Trophoblast cell (in vitro differentiated cells and primary cell): Measurements from ENCODE around the gene KCMF1.

ENCODE experiments used
- DNase-seq, 2 donors: peaks; one replicate each; pipeline ENCODE4 v3.0.0-alpha.2; 2016
- H2AFZ ChIP-seq: 2 replicates; pipeline ENCODE4 v1.6.1; 2013; ENCODE audit warnings: low read length, moderate library complexity, mild to moderate bottlenecking; ENCODE audit not compliant: insufficient read depth, poor library complexity
- H2AK5ac ChIP-seq: 2 replicates; pipeline ENCODE4 v1.6.1; 2013; ENCODE audit warnings: mild to moderate bottlenecking, low read length
- H2BK120ac ChIP-seq: 2 replicates; pipeline ENCODE4 v1.6.1; 2013; ENCODE audit warnings: low read length, mild to moderate bottlenecking, moderate library complexity; ENCODE audit not compliant: insufficient read depth, poor library complexity
- H2BK12ac ChIP-seq: 2 replicates; pipeline ENCODE4 v1.6.1; 2013; ENCODE audit warnings: mild to moderate bottlenecking, low read length, moderate library complexity
- H2BK5ac ChIP-seq: 2 replicates; pipeline ENCODE4 v1.6.1; 2013; ENCODE audit warnings: low read length, low read depth, moderate library complexity, mild to moderate bottlenecking; ENCODE audit not compliant: poor library complexity
- H3K14ac ChIP-seq: 2 replicates; pipeline ENCODE4 v1.6.1; 2013; ENCODE audit warnings: mild to moderate bottlenecking, low read length
- H3K18ac ChIP-seq: 2 replicates; pipeline ENCODE4 v1.6.1; 2013; ENCODE audit warnings: mild to moderate bottlenecking, low read length
- H3K23ac ChIP-seq: 2 replicates; pipeline ENCODE4 v1.6.1; 2013; ENCODE audit warnings: low read length
- H3K27ac ChIP-seq: 2 replicates; pipeline ENCODE4 v1.5.1; 2013; ENCODE audit warnings: low read depth, mild to moderate bottlenecking, inconsistent platforms, low read length, moderate library complexity
- H3K27me3 ChIP-seq: 2 replicates; pipeline ENCODE4 v1.6.1; 2013; ENCODE audit warnings: inconsistent platforms, mild to moderate bottlenecking, low read length, moderate library complexity; ENCODE audit not compliant: insufficient read depth
- H3K36me3 ChIP-seq, 2 experiments: 1 replicate in 1 of 2; 2 replicates in 1 of 2; pipeline ENCODE4 v1.6.1; 2013; ENCODE audit warnings: low read length in 2 of 2, mild to moderate bottlenecking in 2 of 2, moderate library complexity in 1 of 2; ENCODE audit not compliant: insufficient read depth in 2 of 2, control insufficient read depth in 1 of 2
- H3K4ac ChIP-seq: 2 replicates; pipeline ENCODE4 v1.6.1; 2013; ENCODE audit warnings: low read depth, mild to moderate bottlenecking, low read length, moderate library complexity
- H3K4me1 ChIP-seq, 2 experiments: 1 replicate in 1 of 2; 2 replicates in 1 of 2; pipeline ENCODE4 v1.6.1; 2013; ENCODE audit warnings: low read length in 2 of 2, mild to moderate bottlenecking in 2 of 2, moderate library complexity in 1 of 2; ENCODE audit not compliant: insufficient read depth in 2 of 2, control insufficient read depth in 1 of 2
- H3K4me2 ChIP-seq: 2 replicates; pipeline ENCODE4 v1.6.1; 2013; ENCODE audit warnings: inconsistent platforms, mild to moderate bottlenecking, low read length, moderate library complexity
- H3K4me3 ChIP-seq: 2 replicates; pipeline ENCODE4 v1.5.1; 2013; ENCODE audit warnings: mild to moderate bottlenecking, low read depth, low read length, inconsistent platforms
- H3K79me1 ChIP-seq: one replicate; pipeline ENCODE4 v1.6.1; 2013; ENCODE audit warnings: low read length
- H3K79me2 ChIP-seq: 2 replicates; pipeline ENCODE4 v1.6.1; 2013; ENCODE audit warnings: low read length, mild to moderate bottlenecking; ENCODE audit not compliant: control insufficient read depth, insufficient read depth, poor library complexity
- H3K9ac ChIP-seq: 2 replicates; pipeline ENCODE4 v1.6.1; 2013; ENCODE audit warnings: mild to moderate bottlenecking, low read length
- H3K9me3 ChIP-seq: 2 replicates; pipeline ENCODE4 v1.6.1; 2013; ENCODE audit warnings: low read depth, mild to moderate bottlenecking, control low read depth, inconsistent platforms, low read length; ENCODE audit not compliant: insufficient read depth
- H4K12ac ChIP-seq: 2 replicates; pipeline ENCODE4 v1.6.1; 2013; ENCODE audit warnings: low read depth, mild to moderate bottlenecking, low read length, moderate library complexity
- H4K8ac ChIP-seq: 2 replicates; pipeline ENCODE4 v1.6.1; 2013; ENCODE audit warnings: low read depth, mild to moderate bottlenecking, low read length, moderate library complexity
- H4K91ac ChIP-seq: one replicate; pipeline ENCODE4 v1.6.1; 2013; ENCODE audit warnings: low read depth, mild to moderate bottlenecking, low read length, moderate library complexity
- WGBS: extraction: QIAGEN DNeasy Blood & Tissue Kit; methylation state at CpG from one replicate; pipeline ENCODE4 v1.1.7; 2013; ENCODE audit warnings: missing lambda C conversion rate; ENCODE audit not compliant: insufficient read length, insufficient coverage; ENCODE audit errors: extremely low coverage; 5-methylcytosine and 5-hydroxymethylcytosine counted together

The KCMF1 gene

GRCh38 chr2:85012855-85013254 lies 41.9 kb downstream of the KCMF1 start:
- no CpG with 5 or more reads among the region's 1 CpG for WGBS

GRCh38 chr2:85015653-85016360 lies 44.8 kb downstream of the KCMF1 start:
- Histone ChIP-seq H3K79me2 (peaks cover 3% of the 10 kb centered on the region), H3K4me3 (no peak overlapping the region), H3K36me3 (peaks cover 0 to 3% of the 10 kb centered on the region in 2 experiments), H3K18ac (no peak overlapping the region), H2BK5ac (no peak overlapping the region), H3K4ac (no peak overlapping the region), H3K9ac (no peak overlapping the region), H3K4me1 (no peaks in the 10 kb centered on the region), H3K23ac (no peak overlapping the region), H3K79me1 (no peaks in the 10 kb centered on the region), H2AK5ac (no peak overlapping the region), H4K91ac (no peak overlapping the region), H3K27ac (no peak overlapping the region), H3K4me2 (no peak overlapping the region), H2BK12ac (no peak overlapping the region), H2BK120ac (no peak overlapping the region), H2AFZ (no peak overlapping the region), H3K9me3 (no peaks in the 10 kb centered on the region), H4K8ac (no peak overlapping the region), H3K14ac (no peak overlapping the region), H4K12ac (no peak overlapping the region), H3K27me3 (no peaks in the 10 kb centered on the region)
- DNase-seq = no peak
- WGBS = no CpG with 5 or more reads among the region's 7 CpGs

More at GRCh38 chr2:85012855-85013254, 41.9 kb downstream of the KCMF1 start:
- Histone ChIP-seq H3K79me1 (no peaks in the 10 kb centered on the region), H3K4me2 (no peak overlapping the region), H2AK5ac (no peak overlapping the region), H3K36me3 (peaks cover 1 to 4% of the 10 kb centered on the region in 2 experiments), H3K9ac (no peak overlapping the region), H3K4ac (no peak overlapping the region), H2BK5ac (no peak overlapping the region), H3K27ac (no peak overlapping the region), H2BK12ac (no peak overlapping the region), H3K4me3 (no peak overlapping the region), H3K27me3 (no peaks in the 10 kb centered on the region), H2AFZ (no peak overlapping the region), H4K12ac (no peak overlapping the region), H3K4me1 (peaks cover 2 to 7% of the 10 kb centered on the region in 2 experiments), H3K23ac (no peak overlapping the region), H3K9me3 (no peaks in the 10 kb centered on the region), H3K18ac (no peak overlapping the region), H4K91ac (no peak overlapping the region), H3K14ac (no peak overlapping the region), H2BK120ac (no peak overlapping the region), H4K8ac (no peak overlapping the region), H3K79me2 (peaks cover 2% of the 10 kb centered on the region)
- no peak for DNase-seq

GRCh38 chr2:85016446-85016845 lies 45.5 kb downstream of the KCMF1 start:
- no peaks in the 10 kb centered on the region for H3K4me1 ChIP-seq
- no CpG with 5 or more reads among the region's 3 CpGs for WGBS
- no peak overlapping the region for H3K14ac ChIP-seq
- H3K9ac ChIP-seq = no peak overlapping the region
- H3K4ac ChIP-seq = no peak overlapping the region
- H4K12ac ChIP-seq = no peak overlapping the region
- no peak overlapping the region for H2AK5ac ChIP-seq
- H3K27ac ChIP-seq = no peak overlapping the region
- H3K79me1 ChIP-seq = no peaks in the 10 kb centered on the region
- DNase-seq = no peak
- no peak overlapping the region for H3K4me2 ChIP-seq
- no peak overlapping the region for H4K8ac ChIP-seq
- no peak overlapping the region for H2BK12ac ChIP-seq
- no peaks in the 10 kb centered on the region for H3K27me3 ChIP-seq
- no peak overlapping the region for H3K18ac ChIP-seq
- H3K23ac ChIP-seq = no peak overlapping the region
- H2AFZ ChIP-seq = no peak overlapping the region
- H3K4me3 ChIP-seq = no peak overlapping the region
- H3K9me3 ChIP-seq = no peaks in the 10 kb centered on the region
- no peak overlapping the region for H4K91ac ChIP-seq
- H2BK5ac ChIP-seq = no peak overlapping the region
- peaks cover 3% of the 10 kb centered on the region for H3K79me2 ChIP-seq
- H3K36me3 ChIP-seq = peaks cover 0 to 2% of the 10 kb centered on the region in 2 experiments
- no peak overlapping the region for H2BK120ac ChIP-seq

DNA sequence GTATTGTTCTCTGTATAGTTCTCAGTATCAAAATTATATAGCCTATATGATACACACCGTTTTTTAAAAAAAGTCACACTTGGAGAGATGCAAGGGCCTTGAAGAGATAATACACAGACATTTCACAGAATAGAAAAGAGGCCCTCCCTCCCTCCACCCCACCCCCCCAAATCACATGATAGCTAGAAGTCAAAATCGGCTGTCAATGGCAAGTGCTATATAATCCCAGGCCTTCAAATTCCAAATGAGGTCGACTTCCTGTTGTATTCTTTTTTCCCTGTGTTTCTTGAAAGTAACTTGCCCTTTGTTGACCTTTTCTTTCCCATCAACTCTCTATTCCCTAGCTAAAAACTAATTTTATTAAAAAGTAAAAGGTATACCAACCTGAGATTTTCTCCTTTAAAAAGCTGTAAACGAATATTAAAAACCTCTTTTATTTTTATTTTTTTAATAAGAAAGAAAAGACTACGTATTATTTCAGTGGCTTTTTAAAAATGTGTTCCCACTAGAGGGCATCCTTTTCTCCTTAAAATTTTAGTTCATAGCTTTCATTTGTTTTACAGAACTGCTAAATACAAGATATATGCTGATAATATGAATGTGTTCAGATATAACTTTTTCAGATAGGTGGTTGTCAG lies 46.6 kb downstream of the KCMF1 start:
- no peak overlapping the region for H3K4me3 ChIP-seq
- H3K14ac ChIP-seq = no peak overlapping the region
- no CpG with 5 or more reads among the region's 5 CpGs for WGBS
- H3K79me1 ChIP-seq = no peaks in the 10 kb centered on the region
- H4K12ac ChIP-seq = no peak overlapping the region
- peaks cover 5% of the 10 kb centered on the region for H3K79me2 ChIP-seq
- H2AFZ ChIP-seq = no peak overlapping the region
- H3K27me3 ChIP-seq = no peaks in the 10 kb centered on the region
- H3K9ac ChIP-seq = no peak overlapping the region
- H2AK5ac ChIP-seq = no peak overlapping the region
- no peak overlapping the region for H3K18ac ChIP-seq
- peaks cover 0 to 3% of the 10 kb centered on the region in 2 experiments for H3K4me1 ChIP-seq
- no peak overlapping the region for H3K4me2 ChIP-seq
- H4K91ac ChIP-seq = no peak overlapping the region
- no peak overlapping the region for H3K23ac ChIP-seq
- H3K36me3 ChIP-seq = peaks cover 0 to 2% of the 10 kb centered on the region in 2 experiments
- no peak overlapping the region for H2BK12ac ChIP-seq
- no peak overlapping the region for H3K4ac ChIP-seq
- no peaks in the 10 kb centered on the region for H3K9me3 ChIP-seq
- H4K8ac ChIP-seq = no peak overlapping the region
- H3K27ac ChIP-seq = no peak overlapping the region
- H2BK5ac ChIP-seq = no peak overlapping the region
- DNase-seq = peak in 1 of 2 donors; percentile 52
- H2BK120ac ChIP-seq = no peak overlapping the region
